Natural killer cell treated with Interleukin-12 subunit alpha and Interleukin-12 subunit beta and Interleukin-15 and Interleukin-18, amount 100 ng/mL, for 72 hours (primary cell): ENCODE measurements around the gene RIOK1. TPM values are rescaled to one million over a fixed set of nuclear protein-coding genes. Genes with fewer than 3 reads are reported as not detected.

Experiments
- ATAC-seq, 2 donors: fragments of 150-1000 bp; cut with Tn5 transposase in 1 of 2; sonication (Bioruptor Pico), chemical (Tn5 transposase) in 1 of 2; 2 replicates each; pipeline ENCODE4 v1.10.0; 2021
- DNase-seq: peaks from one replicate; pipeline ENCODE4 v3.0.0; 2022; ENCODE audit warnings: low spot score
- H3K27ac Mint-ChIP-seq, 2 donors: 1 replicate in 1 of 2; 2 replicates in 1 of 2; pipeline ENCODE4 v1.8.0; 2022; ENCODE audit warnings: mixed read lengths in 2 of 2, mild to moderate bottlenecking in 1 of 2, moderate library complexity in 1 of 2
- H3K27me3 Mint-ChIP-seq, 2 donors: 1 replicate in 1 of 2; 2 replicates in 1 of 2; pipeline ENCODE4 v1.8.0; 2022; ENCODE audit warnings: mixed read lengths in 2 of 2
- H3K36me3 Mint-ChIP-seq: one replicate; pipeline ENCODE4 v1.8.0; 2022; ENCODE audit warnings: mixed read lengths
- H3K4me1 Mint-ChIP-seq, 2 donors: 1 replicate in 1 of 2; 2 replicates in 1 of 2; pipeline ENCODE4 v1.8.0; 2022; ENCODE audit warnings: low read depth in 2 of 2, mixed read lengths in 2 of 2, mild to moderate bottlenecking in 1 of 2
- H3K4me3 Mint-ChIP-seq: one replicate; pipeline ENCODE4 v1.8.0; 2022; ENCODE audit warnings: mixed read lengths
- H3K9me3 Mint-ChIP-seq: 2 replicates; pipeline ENCODE4 v1.8.0; 2022; ENCODE audit warnings: mixed read lengths
- total RNA-seq, 2 donors: library from RNA; stranded (reverse); gene quantifications; one replicate each; pipeline ENCODE4 v1.2.3, GENCODE V29; 2022

RIOK1 gene
- total RNA-seq, 2 donors from 2014 or later, result 39.1 to 49.2 TPM

DNA sequence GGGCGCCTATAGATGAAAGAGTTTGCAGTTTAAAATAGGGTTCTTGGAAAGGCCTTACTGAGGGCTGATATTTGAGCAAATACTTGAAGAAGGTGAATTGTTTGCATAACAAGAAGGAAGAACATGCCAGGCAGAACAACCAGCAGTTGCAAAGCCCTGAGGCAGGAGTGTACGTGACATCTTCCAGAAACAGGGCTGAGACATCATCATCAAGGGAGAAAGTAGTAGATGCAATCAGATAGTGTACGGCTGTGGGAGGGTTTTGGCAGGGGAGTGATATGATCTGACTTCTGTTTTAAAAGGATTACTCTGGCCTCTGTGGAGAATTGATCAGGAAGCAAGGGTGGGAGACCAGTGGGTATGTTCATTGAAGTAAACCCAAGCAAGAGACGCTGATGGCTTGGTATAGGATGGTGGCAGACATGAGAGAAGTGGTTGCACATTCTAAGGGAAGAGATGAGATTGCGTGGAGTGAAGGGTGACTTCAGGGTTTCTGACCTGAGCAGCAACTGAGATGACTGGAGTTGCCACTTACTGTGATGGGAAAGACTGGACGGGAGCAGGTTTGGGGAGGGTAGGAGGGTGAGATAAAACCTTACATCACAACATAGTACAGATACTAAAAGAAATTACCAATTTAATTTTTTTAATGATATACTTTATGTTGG is 28.8 kb downstream of the RIOK1 start:
- H3K27me3 Mint-ChIP-seq, result no peaks in the 10 kb centered on the region
- ATAC-seq (no peak), DNase-seq (no peak)
- peaks cover 0 to 2% of the 10 kb centered on the region in 2 donors for H3K4me1 Mint-ChIP-seq
- H3K4me3 Mint-ChIP-seq, result no peak overlapping the region
- H3K9me3 Mint-ChIP-seq, result no peaks in the 10 kb centered on the region
- H3K36me3 Mint-ChIP-seq, result peaks cover 36% of the 10 kb centered on the region
- H3K27ac Mint-ChIP-seq, result no peak overlapping the region

DNA sequence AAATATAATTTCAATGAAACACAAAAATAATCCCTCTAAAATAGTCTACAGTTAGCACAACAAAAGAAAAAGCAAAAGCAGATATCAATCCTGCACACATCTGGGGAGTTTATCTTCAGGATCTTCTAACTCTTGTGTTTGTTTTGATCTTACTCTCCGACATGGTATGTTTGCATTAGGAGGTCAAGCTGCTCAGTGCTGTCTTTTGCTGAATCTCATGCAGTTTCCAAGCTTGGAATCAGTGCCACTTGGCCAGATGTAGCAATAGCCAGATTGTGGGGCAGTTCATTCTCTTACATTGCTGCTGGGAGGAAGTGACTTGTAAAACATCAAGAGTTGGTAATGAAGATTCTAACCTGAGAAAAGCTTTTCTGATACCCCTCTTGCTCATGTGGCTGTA is 29.5 kb downstream of the RIOK1 start:
- Mint-ChIP-seq H3K4me3 (no peak overlapping the region), H3K27ac (no peak overlapping the region), H3K4me1 (peaks cover 0 to 2% of the 10 kb centered on the region in 2 donors), H3K9me3 (no peaks in the 10 kb centered on the region), H3K27me3 (no peaks in the 10 kb centered on the region), H3K36me3 (peaks cover 31% of the 10 kb centered on the region)
- DNase-seq (no peak), ATAC-seq (no peak)

- H3K27me3 Mint-ChIP-seq, result no peaks in the 10 kb centered on the region
These were observed 31.5 kb downstream of the RIOK1 start for GRCh38 chr6:7421066-7421465.

DNA sequence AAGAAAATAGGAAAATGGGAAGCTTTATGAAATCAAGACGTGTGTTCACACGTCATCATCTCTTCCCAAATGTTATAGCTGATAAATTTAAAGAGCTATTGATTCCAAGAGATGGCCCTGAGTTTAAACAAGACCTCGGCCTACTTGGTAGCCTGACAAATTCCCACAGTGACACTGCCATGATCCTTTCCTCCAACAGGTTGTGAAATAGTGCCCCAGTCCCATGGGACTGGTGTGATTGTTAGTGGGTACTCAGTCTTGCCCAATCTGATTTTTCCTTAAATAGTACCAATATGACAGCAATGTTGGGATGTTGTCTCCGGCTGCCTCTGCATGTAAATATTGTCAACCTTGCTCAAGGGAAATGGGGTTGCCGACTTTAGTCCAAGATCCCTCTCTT is 34.5 kb downstream of the RIOK1 start:
- ATAC-seq, result no peak
- H3K36me3 Mint-ChIP-seq, result no peaks in the 10 kb centered on the region
- no peak overlapping the region for H3K27ac Mint-ChIP-seq
- H3K4me3 Mint-ChIP-seq, result no peak overlapping the region
- H3K27me3 Mint-ChIP-seq, result no peaks in the 10 kb centered on the region
- no peak for DNase-seq
- H3K4me1 Mint-ChIP-seq, result no peaks in the 10 kb centered on the region
- H3K9me3 Mint-ChIP-seq, result no peaks in the 10 kb centered on the region

More at GRCh38 chr6:7421066-7421465, 31.5 kb downstream of the RIOK1 start:
- DNase-seq (no peak), ATAC-seq (no peak)
- peaks cover 16% of the 10 kb centered on the region for H3K36me3 Mint-ChIP-seq
- no peaks in the 10 kb centered on the region for H3K9me3 Mint-ChIP-seq
- H3K27ac Mint-ChIP-seq, result no peak overlapping the region
- H3K4me1 Mint-ChIP-seq, result no peaks in the 10 kb centered on the region
- H3K4me3 Mint-ChIP-seq, result no peak overlapping the region

- no peak overlapping the region for H3K4me3 Mint-ChIP-seq
- no peaks in the 10 kb centered on the region for H3K9me3 Mint-ChIP-seq
- no peaks in the 10 kb centered on the region for H3K4me1 Mint-ChIP-seq
- H3K36me3 Mint-ChIP-seq, result no peaks in the 10 kb centered on the region
- no peak for ATAC-seq
- no peak overlapping the region for H3K27ac Mint-ChIP-seq
- no peaks in the 10 kb centered on the region for H3K27me3 Mint-ChIP-seq
- no peak for DNase-seq
These were observed 35.6 kb downstream of the RIOK1 start for GRCh38 chr6:7424967-7425807.

DNA sequence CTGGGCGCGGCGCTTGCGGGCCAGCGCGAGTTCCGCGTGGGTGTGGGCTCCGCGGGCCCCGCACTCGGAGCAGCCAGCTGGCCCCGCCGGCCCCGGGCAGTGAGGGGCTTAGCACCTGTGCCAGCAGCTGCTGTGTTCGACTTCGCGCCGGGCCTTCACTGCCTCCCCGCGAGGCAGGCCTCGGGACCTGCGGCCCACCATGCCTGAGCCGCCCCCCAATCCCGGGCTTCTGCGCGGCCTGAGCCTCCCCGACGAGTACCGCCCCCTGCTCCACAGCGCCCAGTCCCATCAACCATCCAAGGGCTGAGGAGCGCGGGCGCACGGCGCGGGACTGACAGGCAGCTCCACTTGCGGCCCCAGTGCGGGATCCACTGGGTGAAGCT is 36.2 kb downstream of the RIOK1 start:
- Mint-ChIP-seq H3K9me3 (no peaks in the 10 kb centered on the region), H3K4me1 (no peaks in the 10 kb centered on the region), H3K27me3 (peaks cover 0 to under 1% of the 10 kb centered on the region in 2 donors), H3K4me3 (no peak overlapping the region), H3K36me3 (no peaks in the 10 kb centered on the region), H3K27ac (no peak overlapping the region)
- DNase-seq (no peak), ATAC-seq (no peak)

DNA sequence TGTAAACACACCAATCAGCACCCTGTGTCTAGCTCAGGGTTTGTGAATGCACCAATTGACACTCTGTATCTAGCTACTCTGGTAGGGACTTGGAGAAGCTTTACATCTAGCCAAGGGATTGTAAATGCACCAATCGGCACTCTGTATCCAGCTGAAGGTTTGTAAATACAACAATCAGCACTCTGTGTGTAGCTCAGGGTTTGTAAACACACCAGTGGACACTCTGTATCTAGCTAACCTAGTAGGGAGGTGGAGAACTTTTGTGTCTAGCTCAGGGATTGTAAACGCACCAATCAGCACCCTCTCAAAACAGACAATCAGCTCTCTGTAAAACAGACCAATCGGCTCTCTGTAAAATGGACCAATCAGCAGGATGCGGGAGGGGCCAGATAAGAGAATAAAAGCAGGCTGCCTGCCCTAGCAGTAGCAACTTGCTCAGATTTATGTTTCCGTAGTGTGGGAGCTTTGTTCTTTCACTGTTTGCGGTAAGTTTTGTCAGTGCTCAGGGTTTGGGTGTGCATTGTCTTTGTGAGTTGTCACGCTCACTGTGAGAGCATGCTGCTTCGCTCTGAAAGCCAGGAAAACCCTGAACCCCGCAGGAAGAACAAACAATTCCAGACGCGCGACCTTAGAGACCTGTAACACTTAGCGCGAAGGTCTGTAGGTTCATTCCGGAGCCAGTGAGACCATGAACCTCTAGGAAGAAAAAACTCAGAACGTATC is 37.0 kb downstream of the RIOK1 start:
- ATAC-seq (no peak), DNase-seq (no peak)
- H3K27me3 Mint-ChIP-seq, result peaks cover 0 to 7% of the 10 kb centered on the region in 2 donors
- no peaks in the 10 kb centered on the region for H3K36me3 Mint-ChIP-seq
- peaks cover 0 to 3% of the 10 kb centered on the region in 2 donors for H3K4me1 Mint-ChIP-seq
- no peak overlapping the region for H3K4me3 Mint-ChIP-seq
- H3K27ac Mint-ChIP-seq, result no peak overlapping the region
- no peaks in the 10 kb centered on the region for H3K9me3 Mint-ChIP-seq

DNA sequence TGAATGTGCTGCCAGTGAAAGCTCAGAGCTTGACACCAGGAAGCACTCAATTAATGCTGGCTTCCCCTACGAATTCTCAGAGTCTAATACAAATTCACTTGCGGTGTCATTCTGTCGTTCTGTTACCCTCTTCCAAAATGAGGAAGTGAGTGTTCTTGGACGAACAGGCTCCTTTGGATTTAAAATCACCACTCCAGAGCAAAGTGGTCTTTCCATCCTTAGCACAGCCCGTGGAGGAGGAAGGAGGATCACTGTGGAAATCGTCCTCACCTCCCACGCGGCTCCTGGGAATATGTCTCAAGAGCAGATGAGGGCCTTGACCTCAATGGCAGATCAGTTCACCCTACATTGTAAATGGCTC is 41.7 kb downstream of the RIOK1 start:
- Mint-ChIP-seq H3K36me3 (peaks cover 5% of the 10 kb centered on the region), H3K9me3 (peaks cover 5% of the 10 kb centered on the region), H3K27ac (no peak overlapping the region), H3K4me3 (no peak overlapping the region), H3K27me3 (peaks cover 6 to 13% of the 10 kb centered on the region in 2 donors), H3K4me1 (peaks cover 0 to 3% of the 10 kb centered on the region in 2 donors)
- ATAC-seq (no peak), DNase-seq (no peak)

DNA sequence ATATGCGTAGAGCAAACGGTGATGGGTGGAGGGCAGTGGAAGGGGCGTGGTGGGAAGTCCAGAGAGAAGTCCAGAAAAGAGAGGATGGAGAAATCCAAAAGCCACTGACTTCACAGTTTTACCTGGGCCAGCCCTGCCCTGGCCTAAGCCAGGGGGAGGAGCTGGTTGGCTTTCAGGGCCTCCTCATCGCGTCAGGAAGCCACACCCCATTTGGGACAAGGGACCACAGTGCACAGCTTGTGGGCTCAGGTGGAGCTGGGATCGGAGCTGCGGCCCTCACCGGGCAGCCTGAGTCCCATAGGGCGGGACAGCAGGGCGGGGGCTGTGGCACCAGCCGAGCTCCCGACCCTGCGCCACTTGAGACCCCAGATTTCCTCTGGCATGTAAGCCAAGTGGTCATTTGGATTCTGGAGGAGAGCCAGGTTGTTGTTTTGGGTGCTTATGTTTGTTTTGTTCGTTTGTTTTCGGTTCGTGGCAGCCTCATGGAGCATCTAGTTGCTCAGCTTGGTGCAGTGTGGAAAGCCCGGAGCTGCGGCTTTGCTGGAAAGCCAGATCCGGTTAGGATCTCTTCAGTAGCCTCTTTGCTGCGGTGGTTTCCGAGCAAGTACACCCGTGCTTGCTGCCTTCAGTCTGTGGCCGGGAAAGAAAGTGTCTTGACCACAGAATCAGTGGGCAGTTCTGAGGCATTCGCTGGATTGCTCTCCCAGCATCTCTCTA is 42.2 kb downstream of the RIOK1 start:
- Mint-ChIP-seq H3K4me1 (peaks cover 0 to 3% of the 10 kb centered on the region in 2 donors), H3K27me3 (peaks cover 6 to 13% of the 10 kb centered on the region in 2 donors)

GRCh38 chr6:7432391-7433120 is 42.9 kb downstream of the RIOK1 start:
- ATAC-seq, result no peak
- peaks cover 5% of the 10 kb centered on the region for H3K9me3 Mint-ChIP-seq
- H3K27me3 Mint-ChIP-seq, result peaks cover 6 to 13% of the 10 kb centered on the region in 2 donors
- H3K4me3 Mint-ChIP-seq, result no peak overlapping the region
- H3K36me3 Mint-ChIP-seq, result peaks cover 5% of the 10 kb centered on the region
- peaks cover 0 to 3% of the 10 kb centered on the region in 2 donors for H3K4me1 Mint-ChIP-seq
- H3K27ac Mint-ChIP-seq, result no peak overlapping the region
- DNase-seq, result no peak

More for the DNA sequence above, 42.2 kb downstream of the RIOK1 start:
- Mint-ChIP-seq H3K27ac (no peak overlapping the region), H3K9me3 (peaks cover 5% of the 10 kb centered on the region), H3K36me3 (peaks cover 5% of the 10 kb centered on the region), H3K4me3 (no peak overlapping the region)
- ATAC-seq, result no peak
- DNase-seq, result no peak

DNA sequence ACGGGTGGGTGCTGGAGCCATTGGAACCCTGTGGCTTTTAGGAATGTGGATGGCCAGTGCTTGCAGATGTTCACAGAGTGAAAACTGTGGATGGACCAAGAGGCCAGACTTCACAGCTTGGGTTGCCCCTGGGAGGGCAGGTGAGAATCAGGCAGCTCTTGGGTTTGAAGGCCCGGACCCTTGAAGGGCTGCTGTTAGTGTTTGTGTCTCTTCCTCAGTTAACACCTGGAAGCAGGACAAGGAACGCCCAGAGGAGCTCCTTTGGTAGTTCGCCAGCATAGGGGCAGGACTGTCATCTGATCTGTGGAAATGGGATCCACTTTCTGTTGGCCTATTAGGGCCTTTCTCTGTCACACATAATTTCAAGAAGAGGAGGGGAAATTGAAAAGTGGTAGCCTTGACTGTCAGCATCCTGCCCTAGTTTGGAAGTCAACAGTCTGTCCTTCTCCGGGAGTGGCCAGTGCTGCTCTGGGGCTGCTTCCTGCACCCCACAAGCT is 43.6 kb downstream of the RIOK1 start:
- no peak overlapping the region for H3K27ac Mint-ChIP-seq
- H3K27me3 Mint-ChIP-seq, result peaks cover 6 to 13% of the 10 kb centered on the region in 2 donors
- H3K4me3 Mint-ChIP-seq, result no peak overlapping the region
- H3K4me1 Mint-ChIP-seq, result peaks cover 0 to 3% of the 10 kb centered on the region in 2 donors
- H3K36me3 Mint-ChIP-seq, result peaks cover 5% of the 10 kb centered on the region
- no peak for DNase-seq
- ATAC-seq, result no peak
- peaks cover 5% of the 10 kb centered on the region for H3K9me3 Mint-ChIP-seq

DNA sequence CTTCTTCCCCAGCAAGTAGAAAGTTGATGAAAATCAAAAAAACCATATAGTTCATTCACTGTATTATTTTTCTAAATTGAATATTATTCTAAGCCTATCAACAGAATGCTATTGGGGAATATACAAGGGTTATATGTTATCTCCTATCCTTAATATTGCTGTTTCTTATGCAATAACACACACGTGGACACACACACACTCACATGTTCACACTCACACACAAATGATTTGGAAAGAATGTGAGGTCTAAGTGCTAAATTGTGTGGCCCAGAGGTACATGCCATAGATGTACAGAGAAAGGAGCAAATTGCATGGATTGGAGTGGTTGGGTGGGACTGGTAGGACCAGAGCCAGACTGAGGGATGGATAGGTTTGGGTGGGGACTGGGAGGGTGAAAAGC is 45.1 kb downstream of the RIOK1 start:
- Mint-ChIP-seq H3K27ac (no peak overlapping the region), H3K4me1 (peaks cover 6% of the 10 kb centered on the region in 2 donors), H3K36me3 (peaks cover 5% of the 10 kb centered on the region), H3K9me3 (peaks cover 5% of the 10 kb centered on the region), H3K4me3 (no peak overlapping the region), H3K27me3 (peaks cover 6 to 13% of the 10 kb centered on the region in 2 donors)
- ATAC-seq (no peak), DNase-seq (no peak)

DNA sequence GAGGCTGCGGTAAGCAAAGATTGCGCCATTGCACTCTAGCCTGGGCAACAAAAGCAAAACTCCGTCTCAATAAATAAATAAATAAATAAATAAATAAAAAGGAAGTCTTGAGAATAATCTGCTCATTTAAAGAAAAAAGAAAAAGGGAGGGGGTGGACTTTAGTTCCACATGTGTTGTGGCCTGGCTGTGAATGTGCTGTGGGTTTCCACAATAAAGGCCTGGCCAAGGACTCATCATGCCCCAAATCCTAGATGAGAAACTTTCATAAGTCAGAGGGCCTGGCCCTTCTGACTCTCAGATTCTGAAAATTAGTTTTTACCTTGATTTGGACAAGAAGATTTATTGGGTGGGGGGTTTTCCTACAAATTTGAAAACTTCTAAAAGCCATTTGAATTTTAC is 48.4 kb downstream of the RIOK1 start:
- no peak for ATAC-seq
- no peak for DNase-seq
- Mint-ChIP-seq H3K27ac (no peak overlapping the region), H3K27me3 (peaks cover 6 to 11% of the 10 kb centered on the region in 2 donors), H3K36me3 (peaks cover 5% of the 10 kb centered on the region), H3K4me1 (peaks cover 4 to 9% of the 10 kb centered on the region in 2 donors), H3K9me3 (peaks cover 5% of the 10 kb centered on the region), H3K4me3 (no peak overlapping the region)
